ENCODE results near the gene CACNA2D2.

The CACNA2D2 gene

GRCh38 chr3:50536471-50537180 lies 33.2 kb upstream of the CACNA2D2 start:
- CTCF ChIA-PET, result interaction anchor here (1.0 kb wide), 2 partner anchors 13 to 100 kb away, joined by 3 read pairs; no protein-coding TSS in a partner anchor
- DNase-seq (ENCODE audit: extremely low spot score), result no peak
- POLR2A ChIA-PET, result no interaction called here
- TF ChIP-seq ARNT (IDR thresholded peaks at IDR 0.05), result no peak
- TF ChIP-seq CTBP1 (IDR thresholded peaks at IDR 0.05; ENCODE audit: borderline replicate concordance), result no peak
- no peak for TF ChIP-seq SP1 (IDR thresholded peaks at IDR 0.05)
- no peak for TF ChIP-seq FOXM1 (IDR thresholded peaks at IDR 0.05; ENCODE audit: borderline replicate concordance)
- no peak for TF ChIP-seq SUZ12 (IDR thresholded peaks at IDR 0.05)

- DNase-seq (ENCODE audit: extremely low spot score), result no peak
- ChIA-PET POLR2A (interaction anchor here (0.8 to 1.4 kb wide), 2 partner anchors 34 to 198 kb away, joined by 3 to 5 read pairs; no protein-coding TSS in a partner anchor), CTCF (interaction anchor here (1.4 kb wide), 1 partner anchor 7 kb away, joined by 3 read pairs; no protein-coding TSS in a partner anchor)
- no peak for TF ChIP-seq ARNT (IDR thresholded peaks at IDR 0.05)
- no peak for TF ChIP-seq NFRKB (IDR thresholded peaks at IDR 0.05)
- TF ChIP-seq PKNOX1 (IDR thresholded peaks at IDR 0.05), result no peak
- no peak for TF ChIP-seq TARDBP (IDR thresholded peaks at IDR 0.05)
- TF ChIP-seq FOXM1 (IDR thresholded peaks at IDR 0.05; ENCODE audit: borderline replicate concordance), result no peak
- TF ChIP-seq ELF4 (IDR thresholded peaks at IDR 0.05), result no peak
These were observed 31.4 kb upstream of the CACNA2D2 start for GRCh38 chr3:50534681-50535330.

- no peak for DNase-seq (ENCODE audit: extremely low spot score)
- TF ChIP-seq CTBP1 (IDR thresholded peaks at IDR 0.05; ENCODE audit: borderline replicate concordance) (no peak), LEF1 (IDR thresholded peaks at IDR 0.05; ENCODE audit: borderline replicate concordance) (no peak), ZNF384 (IDR thresholded peaks at IDR 0.05) (no peak), FOXM1 (IDR thresholded peaks at IDR 0.05; ENCODE audit: borderline replicate concordance) (no peak), L3MBTL2 (conservative IDR thresholded peaks at IDR 0.05) (no peak), SUZ12 (IDR thresholded peaks at IDR 0.05) (no peak), ELF4 (IDR thresholded peaks at IDR 0.05) (no peak), SP1 (IDR thresholded peaks at IDR 0.05) (no peak), HDGF (IDR thresholded peaks at IDR 0.05; ENCODE audit: borderline replicate concordance) (no peak), ARNT (IDR thresholded peaks at IDR 0.05) (no peak), PKNOX1 (IDR thresholded peaks at IDR 0.05) (no peak), FOXK2 (IDR thresholded peaks at IDR 0.05) (no peak), FOXA1 (IDR thresholded peaks at IDR 0.05) (no peak), BHLHE40 (IDR thresholded peaks at IDR 0.05; ENCODE audit: borderline replicate concordance) (no peak), TARDBP (IDR thresholded peaks at IDR 0.05) (no peak), NFRKB (IDR thresholded peaks at IDR 0.05) (no peak)
- ChIA-PET CTCF (interaction anchor here (1.4 kb wide), 1 partner anchor 8 kb away, joined by 3 read pairs; no protein-coding TSS in a partner anchor), POLR2A (interaction anchor here (0.8 kb wide), 1 partner anchor 197 kb away, joined by 3 read pairs; no protein-coding TSS in a partner anchor)
These were observed 30.5 kb upstream of the CACNA2D2 start for GRCh38 chr3:50533807-50534461.

- ChIA-PET CTCF (interaction anchor here (1.4 kb wide), 1 partner anchor 9 kb away, joined by 3 read pairs; no protein-coding TSS in a partner anchor), POLR2A (no interaction called here)
- TF ChIP-seq ELF4 (IDR thresholded peaks at IDR 0.05) (no peak), CTBP1 (IDR thresholded peaks at IDR 0.05; ENCODE audit: borderline replicate concordance) (no peak), BHLHE40 (IDR thresholded peaks at IDR 0.05; ENCODE audit: borderline replicate concordance) (no peak)
- DNase-seq (ENCODE audit: extremely low spot score), result no peak
These were observed 29.9 kb upstream of the CACNA2D2 start for GRCh38 chr3:50533316-50533715.

GRCh38 chr3:50532062-50532705 lies 28.8 kb upstream of the CACNA2D2 start:
- no peak for TF ChIP-seq ZNF384 (IDR thresholded peaks at IDR 0.05)
- no peak for TF ChIP-seq HDGF (IDR thresholded peaks at IDR 0.05; ENCODE audit: borderline replicate concordance)
- no peak for TF ChIP-seq SUZ12 (IDR thresholded peaks at IDR 0.05)
- no peak for TF ChIP-seq FOXA1 (IDR thresholded peaks at IDR 0.05)
- no peak for TF ChIP-seq FOXM1 (IDR thresholded peaks at IDR 0.05; ENCODE audit: borderline replicate concordance)
- no peak for TF ChIP-seq LEF1 (IDR thresholded peaks at IDR 0.05; ENCODE audit: borderline replicate concordance)
- TF ChIP-seq L3MBTL2 (conservative IDR thresholded peaks at IDR 0.05), result no peak
- no peak for TF ChIP-seq NFRKB (IDR thresholded peaks at IDR 0.05)
- no peak for DNase-seq (ENCODE audit: extremely low spot score)
- POLR2A ChIA-PET, result no interaction called here
- CTCF ChIA-PET, result no interaction called here

- CTCF ChIA-PET, result no interaction called here
These were observed 27.8 kb upstream of the CACNA2D2 start for GRCh38 chr3:50531201-50531600.

More at GRCh38 chr3:50531201-50531600, 27.8 kb upstream of the CACNA2D2 start:
- POLR2A ChIA-PET, result no interaction called here
- no peak for TF ChIP-seq SUZ12 (IDR thresholded peaks at IDR 0.05)
- no peak for TF ChIP-seq ELF4 (IDR thresholded peaks at IDR 0.05)
- no peak for TF ChIP-seq HDGF (IDR thresholded peaks at IDR 0.05; ENCODE audit: borderline replicate concordance)
- TF ChIP-seq L3MBTL2 (conservative IDR thresholded peaks at IDR 0.05), result no peak
- TF ChIP-seq LEF1 (IDR thresholded peaks at IDR 0.05; ENCODE audit: borderline replicate concordance), result no peak
- no peak for TF ChIP-seq ARNT (IDR thresholded peaks at IDR 0.05)
- TF ChIP-seq TARDBP (IDR thresholded peaks at IDR 0.05), result no peak
- no peak for TF ChIP-seq CTBP1 (IDR thresholded peaks at IDR 0.05; ENCODE audit: borderline replicate concordance)
- DNase-seq (ENCODE audit: extremely low spot score), result no peak

Data from HEK293T (cell line).